HepG2 (cell line): ENCODE results near the gene UST. TPM values are rescaled to one million over a fixed set of nuclear protein-coding genes. Genes with fewer than 3 reads are reported as not detected.

Experiments used
- ATAC-seq: fragments of 200-7000 bp; cut with Tn5 transposase; 3 replicates; pipeline ENCODE4 v1.9.1; 2020; ENCODE audit warnings: mild to moderate bottlenecking, moderate library complexity
- BruUV-seq: library from RNA; stranded (reverse); fragments of 400-500 nt; replicated peaks from 2 replicates; lab custom pipeline; 2021; lab: Mats Ljungman, UMichigan
- CTCF ChIA-PET: fragments of 300-600 bp; formaldehyde crosslinking; extraction: SDS; loops from one replicate; lab custom pipeline; 2021; ENCODE audit warnings: low total read pairs, inconsistent platforms, low intra/inter-chr PET ratio; lab: Yijun Ruan, JAX
- POLR2A ChIA-PET: fragments of 350-600 bp; sonication (Branson Sonifier 250); formaldehyde crosslinking; loops from one replicate; lab custom pipeline; 2020; ENCODE audit warnings: antibody characterized with exemption, inconsistent platforms; lab: Yijun Ruan, JAX
- DNase-seq: peaks from one replicate; pipeline ENCODE4 v3.0.0-alpha.2; 2015; ENCODE audit warnings: low spot score
- FAIRE-seq: peaks from 3 replicates; lab custom pipeline; 2011; peaks lifted over from hg19 to GRCh38; lab: Jason Lieb, UNC
- H2AFZ ChIP-seq: one replicate; pipeline ENCODE4 v1.6.1; 2011; ENCODE audit warnings: low read length, inconsistent platforms
- H3K27ac ChIP-seq: fragments of 300-600 bp; 3 replicates; pipeline ENCODE4 v1.8.0; 2011; ENCODE audit warnings: mixed run types, mild to moderate bottlenecking, mixed read lengths, low read length, inconsistent platforms; ENCODE audit not compliant: insufficient read depth; ENCODE audit errors: extremely low read length
- H3K27me3 ChIP-seq, 2 experiments: fragments of 200-600 bp in 1 of 2; 2 replicates in 1 of 2; 3 replicates in 1 of 2; pipeline versions ENCODE4 v1.6.0 to v1.8.0; 2011; ENCODE audit warnings: low read length in 2 of 2, mild to moderate bottlenecking in 2 of 2, moderate library complexity in 2 of 2, inconsistent platforms in 1 of 2; ENCODE audit not compliant: insufficient read depth in 2 of 2, control insufficient read depth in 1 of 2
- H3K36me3 ChIP-seq, 2 experiments: fragments of 200-600 bp in 1 of 2; replicated peaks in 1 of 2; 2 replicates in 1 of 2; 3 replicates in 1 of 2; pipeline versions ENCODE4 v1.5.1 to v1.8.0; 2011; ENCODE audit warnings: low read length in 2 of 2, inconsistent platforms in 1 of 2; ENCODE audit not compliant: insufficient read depth in 2 of 2, control insufficient read depth in 1 of 2
- H3K4me1 ChIP-seq: 2 replicates; pipeline ENCODE4 v1.5.1; 2012; ENCODE audit warnings: low read length, inconsistent platforms; ENCODE audit not compliant: insufficient read depth
- H3K4me2 ChIP-seq: 2 replicates; pipeline ENCODE4 v1.6.0; 2011; ENCODE audit warnings: low read depth, low read length, inconsistent platforms
- H3K4me3 ChIP-seq, 3 experiments: fragments of 200-600 bp in 1 of 3; sonication (generic), shearing (Covaris generic) in 1 of 3; replicated peaks in 1 of 3; 2 replicates each; pipeline ENCODE4 v1.5.1; 2011 to 2016; ENCODE audit warnings: low read length in 3 of 3, inconsistent platforms in 2 of 3, low read depth in 2 of 3, mild to moderate bottlenecking in 2 of 3, control low read depth in 1 of 3, mixed read lengths in 1 of 3; ENCODE audit not compliant: insufficient read depth in 1 of 3
- H3K79me2 ChIP-seq: one replicate; pipeline ENCODE4 v1.6.1; 2011; ENCODE audit warnings: low read length, inconsistent platforms; ENCODE audit not compliant: insufficient read depth
- H3K9ac ChIP-seq: 2 replicates; pipeline ENCODE4 v1.6.0; 2011; ENCODE audit warnings: mild to moderate bottlenecking, low read depth, low read length, inconsistent platforms; ENCODE audit not compliant: insufficient read depth
- H3K9me3 ChIP-seq: 2 replicates; pipeline ENCODE4 v1.5.1; 2012; ENCODE audit warnings: mild to moderate bottlenecking, low read length
- H4K20me1 ChIP-seq: 2 replicates; pipeline ENCODE4 v1.6.0; 2011; ENCODE audit warnings: inconsistent platforms, mild to moderate bottlenecking, low read length, moderate library complexity; ENCODE audit not compliant: insufficient read depth
- GATA4 ChIP-seq: sonication (generic); IDR thresholded peaks from 2 replicates; pipeline ENCODE4 v1.6.1; 2016; ENCODE audit warnings: antibody characterized with exemption, low read depth, borderline replicate concordance
- RORA ChIP-seq: sonication (generic); formaldehyde crosslinking; IDR thresholded peaks from 2 replicates; pipeline ENCODE4 v1.5.0; 2020; ENCODE audit warnings: mild to moderate bottlenecking, missing genetic modification reagents, moderate library complexity
- ZNF101 ChIP-seq: sonication (generic); formaldehyde crosslinking; IDR thresholded peaks from 2 replicates; pipeline ENCODE4 v1.4.0; 2020; ENCODE audit warnings: mild to moderate bottlenecking, low read depth, missing genetic modification reagents, borderline replicate concordance
- ZNF124 ChIP-seq: sonication (generic); formaldehyde crosslinking; IDR thresholded peaks from 2 replicates; pipeline ENCODE4 v1.4.0; 2020; ENCODE audit warnings: missing genetic modification reagents
- ZNF160 ChIP-seq: sonication (generic); formaldehyde crosslinking; IDR thresholded peaks from 2 replicates; pipeline ENCODE4 v1.8.0; 2022; ENCODE audit warnings: mild to moderate bottlenecking, inconsistent platforms, missing genetic modification reagents
- ZNF256 ChIP-seq: sonication (generic); formaldehyde crosslinking; conservative IDR thresholded peaks from 2 replicates; pipeline ENCODE4 v1.4.0; 2020; ENCODE audit warnings: missing genetic modification reagents
- ZNF33B ChIP-seq: sonication (generic); formaldehyde crosslinking; IDR thresholded peaks from 2 replicates; pipeline ENCODE4 v1.5.1; 2020; ENCODE audit warnings: mild to moderate bottlenecking, missing genetic modification reagents
- ZNF629 ChIP-seq: sonication (generic); formaldehyde crosslinking; conservative IDR thresholded peaks from 2 replicates; pipeline ENCODE4 v1.5.0; 2020; ENCODE audit warnings: missing genetic modification reagents
- WGBS: methylation state at CpG from one replicate; pipeline ENCODE4 v1.1.6; 2017; ENCODE audit warnings: low lambda C conversion rate; 5-methylcytosine and 5-hydroxymethylcytosine counted together
- in situ Hi-C: cut with HindIII; loops from 2 replicates; pipeline ENCODE4 v1.10.0; 2017; ENCODE audit warnings: low pct_unique_long_range_greater_than_20kb; ENCODE audit not compliant: extremely low pct_ligation_motif_present
- intact Hi-C: fragments of 100-400 bp; cut with micrococcal nuclease; formaldehyde crosslinking; loops from one replicate; pipeline ENCODE4 v1.10.0; 2022; ENCODE audit not compliant: unreplicated experiment
- polyA plus RNA-seq, 8 experiments: library from polyadenylated mRNA; depleted of rRNA in 3 of 8; stranded (reverse) in 7 of 8; unstranded in 1 of 8; fragments of >200 nt; fragmentation: Illumina TruSeq in 4 of 8; extraction: Trizol in 4 of 8; gene quantifications; 2 replicates each; pipeline versions ENCODE4 v1.2.1 to v1.2.3, GENCODE V29; 2011 to 2016; ENCODE audit warnings: low read depth in 4 of 8, missing spikeins in 1 of 8, mixed read lengths in 1 of 8; ENCODE audit not compliant: insufficient read depth in 1 of 8
- total RNA-seq, 5 experiments: library from RNA; depleted of rRNA; stranded (reverse); fragments of >200 nt; fragmentation: Illumina TruSeq; extraction: Trizol; gene quantifications; 2 replicates each; pipeline ENCODE4 v1.2.3, GENCODE V29; 2016; ENCODE audit warnings: low read depth in 1 of 5
- TF ChIP-seq, protein P1 (sequence below): sonication (generic); formaldehyde crosslinking; IDR thresholded peaks from 2 replicates; pipeline ENCODE4 v1.9.0; 2021; ENCODE audit warnings: missing genetic modification reagents, mild to moderate bottlenecking, borderline replicate concordance
- TF ChIP-seq, protein P2 (sequence below): sonication (generic); formaldehyde crosslinking; IDR thresholded peaks from 2 replicates; pipeline ENCODE4 v1.5.0; 2020; ENCODE audit warnings: missing genetic modification reagents, mild to moderate bottlenecking, borderline replicate concordance
- TF ChIP-seq, protein P3 (sequence below): sonication (generic); formaldehyde crosslinking; IDR thresholded peaks from 2 replicates; pipeline ENCODE4 v1.8.1; 2023; ENCODE audit warnings: mild to moderate bottlenecking, missing genetic modification reagents
- TF ChIP-seq, protein P4 (sequence below): sonication (generic); formaldehyde crosslinking; IDR thresholded peaks from 2 replicates; pipeline ENCODE4 v1.4.0; 2020; ENCODE audit warnings: missing genetic modification reagents

UST gene
- total and polyA plus RNA-seq, 2 of the 13 experiments (the other 11 are each of a cell fraction or from before 2014, with no cell fraction given) = 0.27 TPM; not detected in 1

DNA sequence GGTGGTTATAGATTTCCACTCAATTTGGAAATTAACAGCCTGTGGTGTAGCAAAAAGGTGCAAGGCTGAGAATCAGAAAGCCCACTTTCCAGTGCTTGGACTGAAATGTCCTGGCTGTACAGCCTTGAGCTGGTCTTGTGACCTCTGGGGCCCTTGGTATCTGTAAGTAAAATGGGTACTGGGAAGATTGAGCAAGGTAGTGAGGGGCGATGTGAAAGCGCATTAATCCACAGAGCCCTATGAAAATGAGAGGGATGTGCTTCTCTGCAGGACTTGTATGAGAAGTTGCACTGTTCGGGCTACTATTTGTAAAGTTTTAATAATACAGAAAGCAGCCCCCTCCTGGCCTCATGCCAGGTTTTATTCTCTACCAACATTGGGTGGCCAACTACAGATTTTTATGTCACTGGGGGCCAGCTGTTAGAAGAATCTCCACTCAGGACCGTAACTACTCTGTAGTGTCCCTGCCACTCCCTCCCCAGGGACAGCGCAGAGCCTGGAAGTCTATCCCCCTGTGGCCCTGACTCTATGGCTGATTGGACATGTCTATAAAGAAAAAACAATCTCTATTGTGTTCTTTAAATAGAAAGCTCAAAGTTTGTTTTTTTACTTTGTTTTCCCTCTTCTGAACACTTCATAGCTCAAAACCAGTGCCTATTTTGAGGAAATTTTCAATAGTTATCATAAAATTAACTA is 316.0 kb downstream of the UST start:
- DNase-seq (no peak), ATAC-seq (no peak), FAIRE-seq (no peak)
- H3K4me2 ChIP-seq = no peak overlapping the region
- H3K79me2 ChIP-seq = no peaks in the 10 kb centered on the region
- in situ Hi-C loops (no loop called here), intact Hi-C loops (no loop called here)
- CTCF ChIA-PET = no interaction called here
- no peaks in the 10 kb centered on the region for H3K9me3 ChIP-seq
- H3K27ac ChIP-seq = no peak overlapping the region
- no peak overlapping the region for H3K4me3 ChIP-seq
- H3K9ac ChIP-seq = no peak overlapping the region
- H3K36me3 ChIP-seq = no peaks in the 10 kb centered on the region
- no peak overlapping the region for H2AFZ ChIP-seq
- H4K20me1 ChIP-seq = no peaks in the 10 kb centered on the region
- no peaks in the 10 kb centered on the region for H3K27me3 ChIP-seq
- POLR2A ChIA-PET = no interaction called here
- TF ChIP-seq, protein P1, sequence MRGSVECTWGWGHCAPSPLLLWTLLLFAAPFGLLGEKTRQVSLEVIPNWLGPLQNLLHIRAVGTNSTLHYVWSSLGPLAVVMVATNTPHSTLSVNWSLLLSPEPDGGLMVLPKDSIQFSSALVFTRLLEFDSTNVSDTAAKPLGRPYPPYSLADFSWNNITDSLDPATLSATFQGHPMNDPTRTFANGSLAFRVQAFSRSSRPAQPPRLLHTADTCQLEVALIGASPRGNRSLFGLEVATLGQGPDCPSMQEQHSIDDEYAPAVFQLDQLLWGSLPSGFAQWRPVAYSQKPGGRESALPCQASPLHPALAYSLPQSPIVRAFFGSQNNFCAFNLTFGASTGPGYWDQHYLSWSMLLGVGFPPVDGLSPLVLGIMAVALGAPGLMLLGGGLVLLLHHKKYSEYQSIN = no peak
- TF ChIP-seq, protein P2, sequence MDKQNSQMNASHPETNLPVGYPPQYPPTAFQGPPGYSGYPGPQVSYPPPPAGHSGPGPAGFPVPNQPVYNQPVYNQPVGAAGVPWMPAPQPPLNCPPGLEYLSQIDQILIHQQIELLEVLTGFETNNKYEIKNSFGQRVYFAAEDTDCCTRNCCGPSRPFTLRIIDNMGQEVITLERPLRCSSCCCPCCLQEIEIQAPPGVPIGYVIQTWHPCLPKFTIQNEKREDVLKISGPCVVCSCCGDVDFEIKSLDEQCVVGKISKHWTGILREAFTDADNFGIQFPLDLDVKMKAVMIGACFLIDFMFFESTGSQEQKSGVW = no peak
- TF ChIP-seq ZNF160 (CRISPR knock-in tag) (no peak), ZNF124 (CRISPR knock-in tag) (0 out of 2 replicates have a peak, but pooled peaks have one; percentile 30), GATA4 (no peak), ZNF629 (CRISPR knock-in tag) (peak; percentile 57; the same call in 1 of the 2 replicates), RORA (CRISPR knock-in tag) (no peak), ZNF256 (CRISPR knock-in tag) (no peak), ZNF33B (CRISPR knock-in tag) (no peak), ZNF101 (CRISPR knock-in tag) (no peak)
- TF ChIP-seq, protein P3, sequence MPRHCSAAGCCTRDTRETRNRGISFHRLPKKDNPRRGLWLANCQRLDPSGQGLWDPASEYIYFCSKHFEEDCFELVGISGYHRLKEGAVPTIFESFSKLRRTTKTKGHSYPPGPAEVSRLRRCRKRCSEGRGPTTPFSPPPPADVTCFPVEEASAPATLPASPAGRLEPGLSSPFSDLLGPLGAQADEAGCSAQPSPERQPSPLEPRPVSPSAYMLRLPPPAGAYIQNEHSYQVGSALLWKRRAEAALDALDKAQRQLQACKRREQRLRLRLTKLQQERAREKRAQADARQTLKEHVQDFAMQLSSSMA = no peak
- TF ChIP-seq, protein P4, sequence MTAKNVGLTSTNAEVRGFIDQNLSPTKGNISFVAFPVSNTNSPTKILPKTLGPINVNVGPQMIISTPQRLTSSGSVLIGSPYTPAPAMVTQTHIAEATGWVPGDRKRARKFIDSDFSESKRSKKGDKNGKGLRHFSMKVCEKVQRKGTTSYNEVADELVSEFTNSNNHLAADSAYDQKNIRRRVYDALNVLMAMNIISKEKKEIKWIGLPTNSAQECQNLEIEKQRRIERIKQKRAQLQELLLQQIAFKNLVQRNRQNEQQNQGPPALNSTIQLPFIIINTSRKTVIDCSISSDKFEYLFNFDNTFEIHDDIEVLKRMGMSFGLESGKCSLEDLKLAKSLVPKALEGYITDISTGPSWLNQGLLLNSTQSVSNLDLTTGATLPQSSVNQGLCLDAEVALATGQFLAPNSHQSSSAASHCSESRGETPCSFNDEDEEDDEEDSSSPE = no peak
- H3K4me1 ChIP-seq = peaks cover 60% of the 10 kb centered on the region
- WGBS = 90% methylated on average over 5 of the region's 5 CpGs
- BruUV-seq = no TSS peak
